ENCODE measurements around the gene SNX32.

The SNX32 gene

DNA sequence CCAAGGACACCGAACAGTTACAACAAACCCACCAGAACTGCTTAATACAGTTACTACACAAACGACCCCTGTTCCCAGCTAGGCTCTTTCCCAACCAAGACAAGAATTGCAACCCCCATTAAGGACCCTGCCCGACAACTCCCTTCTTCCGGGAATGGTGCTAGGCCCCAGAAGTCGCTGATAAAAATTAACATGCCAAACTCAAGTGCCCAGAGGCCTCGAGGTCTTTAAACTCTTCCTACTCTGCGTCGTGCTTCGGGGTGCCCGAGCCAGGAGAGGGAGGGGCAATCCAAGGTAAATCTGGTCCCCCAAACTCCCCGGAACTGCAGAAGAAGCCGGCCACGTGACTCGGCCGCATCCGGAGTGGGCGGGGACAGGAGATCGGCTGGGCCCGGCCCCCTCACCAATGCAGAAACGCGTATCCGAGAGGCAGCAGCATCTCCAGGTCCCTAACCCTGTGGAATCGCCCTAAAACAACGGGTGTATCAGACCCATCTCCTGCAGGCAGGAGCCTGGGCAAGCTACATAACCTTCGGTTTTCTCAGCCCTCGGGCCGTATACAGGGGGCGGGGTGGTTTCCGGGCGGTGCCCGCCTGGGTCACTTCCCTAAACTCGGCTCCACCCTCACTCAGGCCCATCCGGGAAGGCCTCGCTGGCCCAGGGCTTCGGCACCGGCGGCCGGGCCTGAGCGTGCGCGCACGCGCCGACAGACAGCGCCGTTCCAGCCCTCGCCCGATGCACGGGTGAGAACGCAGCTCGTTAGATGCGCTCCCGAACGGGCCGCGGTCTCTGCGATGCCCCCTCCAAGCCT lies 23.1 kb downstream of the SNX32 start:
- DNase-seq = peak; percentile 72
- peak overlapping the region; percentile 93 for H3K4me3 Mint-ChIP-seq

DNA sequence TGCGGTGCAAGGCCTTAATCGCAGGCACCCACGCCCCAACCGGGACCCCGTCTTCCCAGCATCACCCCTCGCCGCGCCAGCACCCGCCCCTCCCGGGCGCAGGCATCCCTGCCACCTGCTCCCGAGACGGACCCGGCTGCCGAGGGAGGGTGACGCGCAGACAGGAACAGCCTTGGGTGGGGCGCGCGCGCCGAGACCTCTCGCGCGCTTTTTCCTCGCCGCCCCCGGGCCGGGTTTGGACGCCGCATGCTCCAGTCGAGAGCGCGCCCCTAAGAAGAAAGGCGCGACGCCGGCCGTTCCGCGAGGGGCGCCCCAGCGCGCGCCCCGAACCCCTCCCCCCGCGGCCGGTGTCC lies 23.7 kb downstream of the SNX32 start:
- peaks cover 5% of the 10 kb centered on the region for H3K27me3 Mint-ChIP-seq (ENCODE audit: low read depth, poor library complexity)
- H3K36me3 Mint-ChIP-seq (ENCODE audit: low read depth) = peaks cover 39% of the 10 kb centered on the region
- H3K27ac Mint-ChIP-seq = no peak overlapping the region
- H3K4me1 Mint-ChIP-seq = peaks cover 54% of the 10 kb centered on the region
- no peak for DNase-seq
- peak overlapping the region; percentile 93 for H3K4me3 Mint-ChIP-seq
- TF ChIP-seq, protein P1, sequence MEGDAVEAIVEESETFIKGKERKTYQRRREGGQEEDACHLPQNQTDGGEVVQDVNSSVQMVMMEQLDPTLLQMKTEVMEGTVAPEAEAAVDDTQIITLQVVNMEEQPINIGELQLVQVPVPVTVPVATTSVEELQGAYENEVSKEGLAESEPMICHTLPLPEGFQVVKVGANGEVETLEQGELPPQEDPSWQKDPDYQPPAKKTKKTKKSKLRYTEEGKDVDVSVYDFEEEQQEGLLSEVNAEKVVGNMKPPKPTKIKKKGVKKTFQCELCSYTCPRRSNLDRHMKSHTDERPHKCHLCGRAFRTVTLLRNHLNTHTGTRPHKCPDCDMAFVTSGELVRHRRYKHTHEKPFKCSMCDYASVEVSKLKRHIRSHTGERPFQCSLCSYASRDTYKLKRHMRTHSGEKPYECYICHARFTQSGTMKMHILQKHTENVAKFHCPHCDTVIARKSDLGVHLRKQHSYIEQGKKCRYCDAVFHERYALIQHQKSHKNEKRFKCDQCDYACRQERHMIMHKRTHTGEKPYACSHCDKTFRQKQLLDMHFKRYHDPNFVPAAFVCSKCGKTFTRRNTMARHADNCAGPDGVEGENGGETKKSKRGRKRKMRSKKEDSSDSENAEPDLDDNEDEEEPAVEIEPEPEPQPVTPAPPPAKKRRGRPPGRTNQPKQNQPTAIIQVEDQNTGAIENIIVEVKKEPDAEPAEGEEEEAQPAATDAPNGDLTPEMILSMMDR (IDR thresholded peaks at IDR 0.05) = no peak
- H3K9me3 Mint-ChIP-seq = no peaks in the 10 kb centered on the region

More for the DNA sequence above, 23.1 kb downstream of the SNX32 start:
- Mint-ChIP-seq H3K9me3 (peaks cover 3% of the 10 kb centered on the region), H3K27ac (peak overlapping the region; percentile 97), H3K36me3 (ENCODE audit: low read depth) (peaks cover 44% of the 10 kb centered on the region), H3K27me3 (ENCODE audit: low read depth, poor library complexity) (peaks cover 5% of the 10 kb centered on the region), H3K4me1 (peaks cover 52% of the 10 kb centered on the region)
- TF ChIP-seq, protein P1 (IDR thresholded peaks at IDR 0.05) = no peak

DNA sequence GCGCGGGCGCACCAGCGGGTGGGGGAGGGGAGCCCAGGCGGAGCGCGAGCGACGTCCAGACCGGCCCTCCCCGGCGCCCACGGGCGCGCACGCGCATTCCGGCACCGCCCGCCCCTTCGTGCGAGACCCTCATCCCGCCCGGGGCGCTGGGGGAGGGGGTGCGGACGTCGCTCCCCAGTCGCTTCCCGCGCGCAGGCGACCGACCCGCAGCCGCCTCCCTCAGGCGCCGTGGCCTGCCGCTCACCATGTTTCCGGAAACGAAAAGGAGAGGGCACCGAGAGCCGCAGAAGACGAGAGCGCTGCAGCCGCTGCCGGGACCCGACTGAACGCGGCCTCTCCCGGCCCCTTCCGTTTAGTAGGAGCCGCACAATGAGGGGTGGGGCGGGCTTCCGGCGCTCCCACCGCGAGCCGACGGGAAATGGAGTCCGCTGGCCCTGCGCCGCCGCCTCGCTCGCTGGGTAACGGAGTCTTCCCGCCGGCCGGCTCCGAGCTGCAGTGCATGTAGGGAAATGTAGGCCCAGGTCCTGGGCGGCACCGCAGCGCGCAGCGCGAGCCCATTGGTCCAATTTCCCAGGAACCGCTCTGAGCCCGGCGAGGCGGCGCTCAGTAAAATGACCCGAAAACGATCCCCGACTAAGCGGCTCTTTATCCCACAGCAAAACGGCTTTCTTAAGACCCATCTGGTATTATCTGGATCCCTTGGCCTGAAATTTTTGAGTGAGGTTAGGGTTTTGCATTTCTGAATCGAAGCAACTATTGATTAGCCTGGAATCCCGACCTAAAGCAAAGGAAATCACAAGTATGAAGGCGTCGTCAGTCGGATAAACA lies 24.3 kb downstream of the SNX32 start, which contains the start of gene CFL1:
Gene CFL1, minus strand, starts transcription at position 328 of the 828 bp plus-strand sequence. Its CDS starts 81 bp downstream, at position 247.
- peak; percentile 96 for DNase-seq
- TF ChIP-seq, protein P1 (IDR thresholded peaks at IDR 0.05) = no peak
- Mint-ChIP-seq H3K36me3 (ENCODE audit: low read depth) (peaks cover 44% of the 10 kb centered on the region), H3K9me3 (no peaks in the 10 kb centered on the region), H3K27me3 (ENCODE audit: low read depth, poor library complexity) (peaks cover 5% of the 10 kb centered on the region), H3K4me1 (peaks cover 58% of the 10 kb centered on the region), H3K27ac (peak within 1 kb of the TSS; percentile 100), H3K4me3 (peak within 1 kb of the TSS; percentile 93)

DNA sequence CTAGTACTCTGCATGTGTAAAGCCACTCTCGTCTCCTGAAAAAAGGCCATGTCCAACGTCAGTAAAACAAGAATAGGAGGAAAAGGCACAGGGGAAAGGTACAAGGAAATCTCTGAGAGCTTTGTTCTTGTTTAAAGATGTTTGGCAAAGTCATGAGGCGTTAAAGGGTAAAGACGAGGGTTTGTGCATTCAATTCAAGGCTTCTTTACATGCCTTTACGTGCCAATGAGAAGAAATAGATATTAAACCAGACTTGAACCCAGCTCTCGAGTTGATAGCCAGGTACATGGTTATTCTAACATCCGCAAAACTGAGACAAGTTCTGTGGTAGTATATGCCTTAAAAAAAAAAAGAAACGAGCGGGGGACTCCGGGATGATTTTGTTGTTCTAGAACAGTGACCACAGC lies 24.9 kb downstream of the SNX32 start:
- peaks cover 38% of the 10 kb centered on the region for H3K36me3 Mint-ChIP-seq (ENCODE audit: low read depth)
- TF ChIP-seq, protein P1 (IDR thresholded peaks at IDR 0.05) = no peak
- H3K27ac Mint-ChIP-seq = peak overlapping the region; percentile 100
- H3K4me3 Mint-ChIP-seq = peak overlapping the region; percentile 87
- no peak for DNase-seq
- H3K27me3 Mint-ChIP-seq (ENCODE audit: low read depth, poor library complexity) = peaks cover 7% of the 10 kb centered on the region
- peaks cover 58% of the 10 kb centered on the region for H3K4me1 Mint-ChIP-seq
- no peaks in the 10 kb centered on the region for H3K9me3 Mint-ChIP-seq

DNA sequence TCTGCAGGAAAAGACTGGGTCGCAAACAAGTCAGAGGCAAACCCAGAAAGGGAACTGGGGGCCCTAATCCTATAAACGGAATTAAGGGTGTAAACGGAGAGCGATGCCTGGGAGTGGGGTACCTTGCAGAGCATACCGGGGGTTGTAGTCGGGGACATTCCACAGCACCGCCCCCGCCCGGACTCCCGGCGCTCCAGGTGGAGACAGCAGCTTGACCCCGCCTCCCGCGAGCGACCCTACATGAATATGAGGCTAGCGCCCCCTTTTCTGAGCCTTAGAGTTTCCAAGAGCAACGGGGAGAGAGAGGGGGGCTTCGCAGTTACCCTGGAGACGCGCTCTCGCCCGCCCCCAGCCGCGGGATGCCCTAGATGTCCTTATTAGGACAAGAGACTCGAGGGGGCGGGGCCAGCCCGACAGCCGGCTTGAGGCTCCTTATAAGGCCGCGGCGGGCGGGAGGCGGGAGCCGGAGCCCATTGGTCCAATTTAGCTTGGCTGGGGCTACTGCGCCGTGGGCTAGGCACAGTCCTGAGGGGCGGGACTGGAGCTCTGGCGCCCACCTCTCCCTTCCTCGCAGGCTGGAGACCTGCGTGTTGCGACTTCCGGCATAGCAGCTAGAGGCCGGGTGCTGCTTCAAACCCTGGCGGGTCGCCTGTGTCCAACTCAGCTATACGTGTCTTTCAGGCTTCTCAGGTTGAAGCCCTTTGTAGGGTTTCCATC lies 25.5 kb downstream of the SNX32 start:
- peaks cover 32% of the 10 kb centered on the region for H3K36me3 Mint-ChIP-seq (ENCODE audit: low read depth)

More for the DNA sequence above, 25.5 kb downstream of the SNX32 start:
- peaks cover 11% of the 10 kb centered on the region for H3K27me3 Mint-ChIP-seq (ENCODE audit: low read depth, poor library complexity)
- DNase-seq = peak; percentile 99
- peak overlapping the region; percentile 100 for H3K27ac Mint-ChIP-seq
- no peaks in the 10 kb centered on the region for H3K9me3 Mint-ChIP-seq
- peaks cover 56% of the 10 kb centered on the region for H3K4me1 Mint-ChIP-seq
- TF ChIP-seq, protein P1 (IDR thresholded peaks at IDR 0.05) = no peak
- peak overlapping the region; percentile 87 for H3K4me3 Mint-ChIP-seq

Data from nephron progenitor cell (in vitro differentiated cells).